ENCODE data around the gene DSG1. TPM values are rescaled to one million over a fixed set of nuclear protein-coding genes. Genes with fewer than 3 reads are reported as not detected.
"Not testable (repeated sequence)": the region's sequence is repeated elsewhere in the genome, so short reads cannot be mapped to it uniquely, and the experiment has no call there.

The DSG1 gene
- polyA plus RNA-seq, 1 donor: 0.19 TPM

DNA sequence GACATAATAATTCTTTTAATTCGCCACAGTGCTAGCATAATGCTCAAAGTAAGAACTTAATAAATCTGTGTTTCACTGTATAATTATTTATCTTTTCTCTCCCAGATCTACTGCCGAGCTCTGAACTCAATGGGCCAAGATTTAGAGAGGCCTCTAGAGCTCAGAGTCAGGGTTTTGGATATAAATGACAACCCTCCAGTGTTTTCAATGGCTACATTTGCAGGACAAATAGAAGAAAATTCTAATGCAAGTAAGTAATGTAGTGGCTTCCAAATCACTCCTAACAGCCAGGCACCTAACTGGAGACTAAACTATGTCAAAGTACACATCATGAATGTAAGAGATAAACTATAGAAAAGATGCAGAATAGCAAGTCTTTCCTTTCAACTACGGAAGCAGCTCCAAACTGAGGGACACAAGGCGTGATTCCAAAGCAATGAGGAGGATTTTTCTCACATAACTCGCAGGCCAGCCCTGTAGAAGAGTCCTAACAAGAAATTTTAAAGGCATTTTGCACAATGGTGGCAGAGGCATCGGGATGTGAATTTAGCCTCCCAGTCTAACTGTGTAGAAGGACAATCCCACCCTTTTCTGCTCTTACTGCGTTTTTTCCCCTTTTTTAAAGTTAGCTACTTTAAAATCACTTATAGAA is 12.0 kb downstream of the DSG1 start:
- 86% methylated on average over 5 of the region's 7 CpGs for WGBS (ENCODE audit: insufficient coverage, low lambda C conversion rate)
- Histone ChIP-seq H3K27me3 (ENCODE audit: control insufficient read depth, insufficient read depth, low read length) (no peaks in the 10 kb centered on the region), H3K36me3 (ENCODE audit: control insufficient read depth, insufficient read depth, low read length) (no peaks in the 10 kb centered on the region), H3K27ac (ENCODE audit: low read length) (no peak overlapping the region), H3K9me3 (ENCODE audit: control insufficient read depth, low read depth, low read length) (no peaks in the 10 kb centered on the region), H3K4me1 (ENCODE audit: control insufficient read depth, insufficient read depth, low read length) (no peaks in the 10 kb centered on the region), H3K4me3 (ENCODE audit: low read length) (no peak overlapping the region)
- no peak for DNase-seq

DNA sequence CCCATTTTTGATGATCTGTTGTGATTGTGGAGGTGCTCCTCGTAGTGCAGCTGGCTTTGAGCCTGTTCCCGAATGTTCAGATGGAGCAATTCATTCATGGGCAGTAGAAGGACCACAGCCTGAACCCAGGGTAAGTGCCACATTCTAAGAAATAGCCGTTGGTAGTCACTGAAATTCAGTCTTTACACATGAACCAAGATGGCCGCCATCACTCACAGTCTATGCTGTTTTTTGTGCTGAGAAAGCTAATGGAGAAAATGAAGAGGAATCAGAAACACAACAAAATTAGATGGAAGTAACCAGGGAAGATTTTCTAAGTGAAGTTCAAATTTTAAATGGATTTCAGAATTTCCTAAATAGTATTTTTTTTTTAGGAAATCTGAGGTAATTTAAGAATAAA is 25.5 kb downstream of the DSG1 start:
- WGBS (ENCODE audit: insufficient coverage, low lambda C conversion rate): 100% methylated on average over 1 of the region's 4 CpGs
- H3K4me1 ChIP-seq (ENCODE audit: control insufficient read depth, insufficient read depth, low read length): no peaks in the 10 kb centered on the region
- H3K27me3 ChIP-seq (ENCODE audit: control insufficient read depth, insufficient read depth, low read length): no peaks in the 10 kb centered on the region
- H3K4me3 ChIP-seq (ENCODE audit: low read length): no peak overlapping the region
- H3K27ac ChIP-seq (ENCODE audit: low read length): no peak overlapping the region
- DNase-seq: no peak
- H3K36me3 ChIP-seq (ENCODE audit: control insufficient read depth, insufficient read depth, low read length): no peaks in the 10 kb centered on the region
- H3K9me3 ChIP-seq (ENCODE audit: control insufficient read depth, low read depth, low read length): no peaks in the 10 kb centered on the region

DNA sequence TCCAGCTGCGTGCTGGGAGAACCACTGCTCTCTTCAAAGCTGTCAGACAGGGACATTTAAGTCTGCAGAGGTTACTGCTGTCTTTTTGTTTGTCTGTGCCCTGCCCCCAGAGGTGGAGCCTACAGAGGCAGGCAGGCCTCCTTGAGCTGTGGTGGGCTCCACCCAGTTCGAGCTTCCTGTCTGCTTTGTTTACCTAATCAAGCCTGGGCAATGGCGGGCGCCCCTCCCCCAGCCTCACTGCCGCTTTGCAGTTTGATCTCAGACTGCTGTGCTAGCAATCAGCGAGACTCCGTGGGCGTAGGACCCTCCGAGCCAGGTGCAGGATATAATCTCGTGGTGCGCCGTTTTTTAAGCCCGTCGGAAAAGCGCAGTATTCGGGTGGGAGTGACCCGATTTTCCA is 35.4 kb downstream of the DSG1 start:
- H3K4me3 ChIP-seq (ENCODE audit: low read length); H3K9me3 ChIP-seq (ENCODE audit: control insufficient read depth, low read depth, low read length); DNase-seq; H3K36me3 ChIP-seq (ENCODE audit: control insufficient read depth, insufficient read depth, low read length); H3K4me1 ChIP-seq (ENCODE audit: control insufficient read depth, insufficient read depth, low read length); H3K27me3 ChIP-seq (ENCODE audit: control insufficient read depth, insufficient read depth, low read length); H3K27ac ChIP-seq (ENCODE audit: low read length): not testable (repeated sequence)
- WGBS (ENCODE audit: insufficient coverage, low lambda C conversion rate): no CpG with 5 or more reads among the region's 17 CpGs

DNA sequence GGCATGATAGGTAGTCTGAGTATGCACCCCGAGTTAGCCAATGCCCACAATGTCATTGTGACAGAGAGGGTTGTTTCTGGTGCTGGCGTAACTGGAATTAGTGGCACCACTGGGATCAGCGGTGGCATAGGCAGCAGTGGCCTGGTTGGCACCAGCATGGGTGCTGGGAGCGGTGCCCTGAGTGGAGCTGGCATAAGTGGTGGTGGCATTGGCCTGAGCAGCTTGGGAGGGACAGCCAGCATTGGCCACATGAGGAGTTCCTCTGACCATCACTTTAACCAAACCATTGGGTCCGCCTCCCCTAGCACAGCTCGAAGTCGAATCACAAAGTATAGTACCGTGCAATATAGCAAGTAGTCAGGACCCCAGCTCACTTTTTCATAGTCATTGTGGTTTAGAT is 37.0 kb downstream of the DSG1 start:
- WGBS (ENCODE audit: insufficient coverage, low lambda C conversion rate): no CpG with 5 or more reads among the region's 8 CpGs

DNA sequence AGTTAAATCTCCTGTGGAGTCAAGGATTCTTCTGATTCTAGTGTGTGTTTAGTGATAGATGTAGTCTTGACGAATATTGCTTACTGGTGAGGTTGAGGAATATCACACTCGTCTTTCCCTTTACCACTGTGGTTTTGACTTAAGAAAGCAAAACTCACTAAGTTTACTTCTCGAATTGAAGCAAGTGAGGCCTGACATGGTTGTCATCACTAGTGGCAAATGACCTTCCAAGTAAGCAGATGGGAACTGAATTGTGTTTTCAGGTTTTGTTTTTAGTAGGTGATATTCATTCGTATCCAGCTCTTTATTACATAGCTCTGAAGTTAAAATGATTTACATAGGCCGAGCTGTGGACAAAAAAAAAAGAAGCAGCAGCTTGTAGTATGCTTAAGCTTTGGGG is 38.1 kb downstream of the DSG1 start:
- Histone ChIP-seq H3K4me1 (ENCODE audit: control insufficient read depth, insufficient read depth, low read length) (no peaks in the 10 kb centered on the region), H3K36me3 (ENCODE audit: control insufficient read depth, insufficient read depth, low read length) (no peaks in the 10 kb centered on the region), H3K9me3 (ENCODE audit: control insufficient read depth, low read depth, low read length) (peaks cover 7% of the 10 kb centered on the region), H3K27me3 (ENCODE audit: control insufficient read depth, insufficient read depth, low read length) (no peaks in the 10 kb centered on the region), H3K4me3 (ENCODE audit: low read length) (no peak overlapping the region), H3K27ac (ENCODE audit: low read length) (no peak overlapping the region)
- WGBS (ENCODE audit: insufficient coverage, low lambda C conversion rate): 100% methylated on average over 2 of the region's 5 CpGs
- DNase-seq: no peak

More for the DNA sequence above, 37.0 kb downstream of the DSG1 start:
- no peak for DNase-seq
- no peak overlapping the region for H3K4me3 ChIP-seq (ENCODE audit: low read length)
- H3K36me3 ChIP-seq (ENCODE audit: control insufficient read depth, insufficient read depth, low read length): no peaks in the 10 kb centered on the region
- no peak overlapping the region for H3K27ac ChIP-seq (ENCODE audit: low read length)
- H3K9me3 ChIP-seq (ENCODE audit: control insufficient read depth, low read depth, low read length): peaks cover 4% of the 10 kb centered on the region
- no peaks in the 10 kb centered on the region for H3K4me1 ChIP-seq (ENCODE audit: control insufficient read depth, insufficient read depth, low read length)
- no peaks in the 10 kb centered on the region for H3K27me3 ChIP-seq (ENCODE audit: control insufficient read depth, insufficient read depth, low read length)

DNA sequence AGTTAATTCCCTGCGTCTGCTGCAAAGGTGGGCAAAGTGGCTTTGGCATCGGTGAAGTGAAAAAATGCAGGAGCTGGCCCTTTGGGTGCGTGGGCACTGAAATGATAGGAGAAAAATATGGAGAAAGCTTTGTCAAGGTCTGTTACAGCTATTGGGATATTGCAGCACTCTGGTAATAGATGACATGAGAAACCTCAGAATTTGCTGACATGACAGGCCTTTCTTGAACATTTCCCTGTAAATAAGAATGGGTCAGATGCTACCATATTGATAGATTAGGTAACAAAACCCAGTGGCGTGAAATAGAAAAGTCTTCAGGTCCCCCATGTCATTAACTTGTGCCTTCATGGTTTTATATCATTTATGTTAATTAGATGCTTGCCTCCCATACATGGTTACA is 46.2 kb downstream of the DSG1 start:
- no peak overlapping the region for H3K4me3 ChIP-seq (ENCODE audit: low read length)
- no peaks in the 10 kb centered on the region for H3K27me3 ChIP-seq (ENCODE audit: control insufficient read depth, insufficient read depth, low read length)
- H3K4me1 ChIP-seq (ENCODE audit: control insufficient read depth, insufficient read depth, low read length): no peaks in the 10 kb centered on the region
- DNase-seq: no peak
- 100% methylated on average over 1 of the region's 4 CpGs for WGBS (ENCODE audit: insufficient coverage, low lambda C conversion rate)
- H3K9me3 ChIP-seq (ENCODE audit: control insufficient read depth, low read depth, low read length): peaks cover 3% of the 10 kb centered on the region
- H3K27ac ChIP-seq (ENCODE audit: low read length): no peak overlapping the region
- H3K36me3 ChIP-seq (ENCODE audit: control insufficient read depth, insufficient read depth, low read length): no peaks in the 10 kb centered on the region

DNA sequence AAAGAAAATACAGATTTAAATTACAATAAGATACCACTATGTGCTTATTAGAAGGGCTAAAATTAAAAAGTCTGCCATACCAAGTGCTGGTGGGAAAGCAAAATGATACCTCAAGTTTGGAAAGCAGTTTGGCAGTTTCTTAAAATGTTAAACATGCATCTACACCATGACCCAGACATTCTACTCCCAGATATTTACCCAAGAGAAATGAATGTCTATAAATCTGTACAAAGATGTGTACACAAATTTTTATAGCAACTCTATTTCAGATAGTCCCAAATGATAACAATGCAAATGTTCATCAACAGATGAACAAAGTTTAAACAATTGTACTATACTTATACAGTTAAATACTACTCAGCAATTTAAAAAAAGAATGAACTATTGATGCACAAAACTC is 51.5 kb downstream of the DSG1 start:
- no peak overlapping the region for H3K27ac ChIP-seq (ENCODE audit: low read length)
- DNase-seq: no peak
- no peaks in the 10 kb centered on the region for H3K27me3 ChIP-seq (ENCODE audit: control insufficient read depth, insufficient read depth, low read length)
- H3K4me1 ChIP-seq (ENCODE audit: control insufficient read depth, insufficient read depth, low read length): peaks cover 3% of the 10 kb centered on the region
- H3K36me3 ChIP-seq (ENCODE audit: control insufficient read depth, insufficient read depth, low read length): no peaks in the 10 kb centered on the region
- no peaks in the 10 kb centered on the region for H3K9me3 ChIP-seq (ENCODE audit: control insufficient read depth, low read depth, low read length)
- no peak overlapping the region for H3K4me3 ChIP-seq (ENCODE audit: low read length)

DNA sequence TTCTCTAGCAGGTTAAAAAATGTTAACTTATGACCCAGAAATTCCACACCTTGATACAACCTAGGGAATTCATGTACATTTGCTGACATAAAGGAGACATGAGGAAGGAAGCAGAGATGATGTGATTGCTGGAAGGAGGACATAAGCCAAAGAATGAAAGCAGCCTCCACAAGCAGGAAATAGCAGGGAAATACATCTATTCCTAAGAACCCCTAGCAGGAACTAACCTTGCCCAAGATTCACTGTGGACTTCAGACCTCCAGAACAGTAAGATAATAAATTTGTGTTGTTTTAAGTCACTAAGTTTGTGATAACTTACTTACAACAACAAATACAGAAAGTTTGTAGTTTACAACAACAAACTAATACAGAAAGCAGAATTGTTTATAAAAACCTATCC is 54.0 kb downstream of the DSG1 start:
- H3K9me3 ChIP-seq (ENCODE audit: control insufficient read depth, low read depth, low read length): no peaks in the 10 kb centered on the region
- no peak overlapping the region for H3K27ac ChIP-seq (ENCODE audit: low read length)
- H3K4me1 ChIP-seq (ENCODE audit: control insufficient read depth, insufficient read depth, low read length): peaks cover 3% of the 10 kb centered on the region
- H3K27me3 ChIP-seq (ENCODE audit: control insufficient read depth, insufficient read depth, low read length): no peaks in the 10 kb centered on the region
- DNase-seq: peak in 1 of 2 donors; percentile 68
- no peak overlapping the region for H3K4me3 ChIP-seq (ENCODE audit: low read length)
- H3K36me3 ChIP-seq (ENCODE audit: control insufficient read depth, insufficient read depth, low read length): no peaks in the 10 kb centered on the region

DNA sequence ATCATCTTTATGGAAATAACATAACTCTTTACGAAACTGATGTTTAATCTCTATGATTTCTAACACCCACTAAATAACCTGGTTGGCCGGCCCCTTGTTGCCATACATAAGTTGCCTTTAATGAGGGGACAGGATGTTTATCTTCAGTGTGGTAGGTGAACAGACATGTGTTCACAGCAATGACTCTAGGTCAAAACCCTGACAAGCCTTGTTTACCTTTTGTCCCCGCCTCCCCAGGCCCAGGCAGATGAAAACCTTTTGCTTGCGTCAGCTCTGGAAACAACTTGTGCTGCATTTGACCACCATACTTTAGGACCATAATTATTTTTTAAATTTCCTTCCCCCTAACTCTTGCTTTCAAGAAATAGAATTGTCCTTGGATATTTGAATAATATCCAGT is 55.7 kb downstream of the DSG1 start:
- whole genome bisulfite sequencing (ENCODE audit: insufficient coverage, low lambda C conversion rate): no CpG with 5 or more reads among the region's 4 CpGs
- H3K36me3 ChIP-seq (ENCODE audit: control insufficient read depth, insufficient read depth, low read length): no peaks in the 10 kb centered on the region

DNA sequence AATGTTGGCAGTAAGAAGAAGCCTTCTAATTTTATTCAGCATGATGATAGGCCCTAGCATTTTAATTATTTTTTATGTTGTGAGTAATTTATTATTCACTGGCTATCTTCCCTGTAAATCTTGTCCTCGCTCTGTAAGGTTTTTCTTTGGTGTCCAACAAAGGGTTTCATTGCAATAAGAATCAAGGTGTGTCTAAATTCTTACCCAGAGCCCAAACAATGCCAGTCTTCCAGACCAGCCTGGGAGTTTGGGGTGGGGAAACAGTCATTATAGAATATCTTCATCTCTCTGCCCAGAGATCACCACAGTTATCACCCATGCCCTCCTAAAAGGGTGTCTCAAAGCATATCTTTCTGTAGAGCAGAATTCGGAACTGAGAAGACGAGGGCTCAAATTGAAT is 58.5 kb downstream of the DSG1 start, which contains the start of gene DSG4:
Gene DSG4 (plus strand): TSS at position 301 of the 400 bp plus-strand sequence. CDS start 135 bp downstream, outside the sequence.
- Histone ChIP-seq H3K4me3 (ENCODE audit: low read length) (no peak within 1 kb of the TSS), H3K27me3 (ENCODE audit: control insufficient read depth, insufficient read depth, low read length) (no peaks in the 10 kb centered on the region), H3K36me3 (ENCODE audit: control insufficient read depth, insufficient read depth, low read length) (no peaks in the 10 kb centered on the region), H3K9me3 (ENCODE audit: control insufficient read depth, low read depth, low read length) (no peaks in the 10 kb centered on the region), H3K4me1 (ENCODE audit: control insufficient read depth, insufficient read depth, low read length) (peaks cover 3% of the 10 kb centered on the region), H3K27ac (ENCODE audit: low read length) (no peak within 1 kb of the TSS)
- 100% methylated on average over 2 of the region's 3 CpGs for WGBS (ENCODE audit: insufficient coverage, low lambda C conversion rate)
- DNase-seq: no peak

More for the DNA sequence above, 55.7 kb downstream of the DSG1 start:
- no peak overlapping the region for H3K27ac ChIP-seq (ENCODE audit: low read length)
- no peaks in the 10 kb centered on the region for H3K9me3 ChIP-seq (ENCODE audit: control insufficient read depth, low read depth, low read length)
- peaks cover 3% of the 10 kb centered on the region for H3K4me1 ChIP-seq (ENCODE audit: control insufficient read depth, insufficient read depth, low read length)
- DNase-seq: no peak
- no peak overlapping the region for H3K4me3 ChIP-seq (ENCODE audit: low read length)
- no peaks in the 10 kb centered on the region for H3K27me3 ChIP-seq (ENCODE audit: control insufficient read depth, insufficient read depth, low read length)

DNA sequence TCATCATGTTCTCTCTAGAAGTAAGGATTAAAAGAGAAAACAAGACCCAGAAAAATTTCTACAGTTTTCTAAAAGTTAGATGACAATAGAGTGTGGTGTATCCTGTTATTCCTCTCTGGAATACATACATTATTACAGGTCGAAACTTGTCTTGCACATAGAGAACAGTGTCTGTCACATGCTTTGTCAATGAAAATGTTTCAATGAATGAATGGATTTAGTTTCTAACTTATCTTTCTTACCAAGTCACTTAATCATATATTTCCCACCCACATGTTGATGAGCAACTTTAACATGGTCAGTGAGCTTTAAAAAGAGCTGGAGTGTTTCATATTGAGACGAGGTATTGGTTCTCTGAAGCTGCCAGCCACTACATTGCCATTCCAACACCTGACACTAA is 63.0 kb downstream of the DSG1 start:
- Histone ChIP-seq H3K27ac (ENCODE audit: low read length) (no peak overlapping the region), H3K9me3 (ENCODE audit: control insufficient read depth, low read depth, low read length) (no peaks in the 10 kb centered on the region), H3K27me3 (ENCODE audit: control insufficient read depth, insufficient read depth, low read length) (no peaks in the 10 kb centered on the region), H3K36me3 (ENCODE audit: control insufficient read depth, insufficient read depth, low read length) (no peaks in the 10 kb centered on the region), H3K4me1 (ENCODE audit: control insufficient read depth, insufficient read depth, low read length) (no peaks in the 10 kb centered on the region), H3K4me3 (ENCODE audit: low read length) (no peak overlapping the region)
- DNase-seq: no peak
- WGBS (ENCODE audit: insufficient coverage, low lambda C conversion rate): 100% methylated on average over 1 of the region's 2 CpGs

Data from large intestine (tissue), 3 donors.